RPMI7951 (cell line): Measurements from ENCODE around the gene VIM. TPM values are rescaled to one million over a fixed set of nuclear protein-coding genes. Genes with fewer than 3 reads are reported as not detected.
A peak's percentile ranks its signal among the peaks of the same experiment; 100 is the strongest.

Experiments used
- DNase-seq: peaks from one replicate; pipeline ENCODE4 v3.0.0-alpha.2; 2012; ENCODE audit warnings: low read depth
- total RNA-seq: library from RNA; depleted of rRNA; stranded (reverse); fragments of >200 nt; shearing (Covaris generic); gene quantifications from 2 replicates; pipeline ENCODE4 v1.2.3, GENCODE V29; 2014; rRNA removed

Gene VIM
- 11,641 and 12,249 TPM in 2 replicates for total RNA-seq

- peak; percentile 99 for DNase-seq
Measured at GRCh38 chr10:17228091-17229015, at the start of gene VIM. Gene VIM, plus strand, starts transcription at chr10:17228241. Its CDS starts 1,182 bp downstream, at chr10:17229423.

GRCh38 chr10:17179002-17179401 is 49.0 kb upstream of the VIM start:
- DNase-seq: peak; percentile 77

DNA sequence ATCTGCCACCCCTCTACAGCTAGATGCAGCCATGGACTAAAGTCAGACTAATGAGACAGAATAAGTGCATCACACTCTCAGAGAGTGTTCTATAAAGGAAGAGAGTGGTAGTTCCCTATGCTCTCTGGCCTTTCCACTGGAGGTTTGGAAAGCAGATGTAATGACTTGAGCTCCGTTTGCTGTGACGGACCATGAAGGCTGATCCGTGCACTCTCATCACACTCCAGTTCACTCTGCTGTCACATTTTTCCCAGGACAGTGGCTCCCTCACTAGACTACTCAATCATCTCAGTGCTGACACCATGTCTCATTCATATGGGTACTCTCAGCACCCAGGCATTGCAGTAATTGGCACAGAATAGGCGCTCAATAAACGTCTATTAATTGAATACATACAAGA is 46.9 kb upstream of the VIM start:
- DNase-seq: no peak

- DNase-seq: peak; percentile 33
Measured at GRCh38 chr10:17181751-17182150, 46.3 kb upstream of the VIM start.

GRCh38 chr10:17183110-17183509 is 44.9 kb upstream of the VIM start:
- no peak for DNase-seq

- no peak for DNase-seq
Measured at GRCh38 chr10:17185873-17186272, 42.2 kb upstream of the VIM start.

GRCh38 chr10:17188644-17189172 is 39.3 kb upstream of the VIM start:
- no peak for DNase-seq

- DNase-seq: no peak
Measured at GRCh38 chr10:17190602-17191001, 37.4 kb upstream of the VIM start.

- no peak for DNase-seq
Measured at GRCh38 chr10:17195083-17195482, 33.0 kb upstream of the VIM start.

DNA sequence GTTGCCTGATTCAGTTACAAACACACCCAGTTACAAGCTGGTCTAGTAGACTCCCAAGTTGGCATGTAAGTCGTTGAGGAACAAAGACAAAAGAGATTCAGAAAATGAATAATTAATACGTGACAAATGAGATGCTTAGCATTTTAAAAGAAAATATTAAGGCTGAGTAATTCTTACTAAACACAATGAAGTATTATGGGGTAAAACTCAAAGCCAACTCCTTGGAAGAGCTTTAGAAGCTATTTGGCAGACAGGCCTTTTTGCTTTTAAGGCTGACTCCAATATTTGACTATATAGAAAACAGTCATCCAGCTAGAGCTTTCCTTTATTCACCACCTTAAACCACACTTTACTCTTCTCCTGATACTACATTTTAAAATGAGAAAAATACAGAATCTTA is 32.0 kb upstream of the VIM start:
- no peak for DNase-seq

- DNase-seq: no peak
Measured at GRCh38 chr10:17196573-17196972, 31.5 kb upstream of the VIM start.

DNA sequence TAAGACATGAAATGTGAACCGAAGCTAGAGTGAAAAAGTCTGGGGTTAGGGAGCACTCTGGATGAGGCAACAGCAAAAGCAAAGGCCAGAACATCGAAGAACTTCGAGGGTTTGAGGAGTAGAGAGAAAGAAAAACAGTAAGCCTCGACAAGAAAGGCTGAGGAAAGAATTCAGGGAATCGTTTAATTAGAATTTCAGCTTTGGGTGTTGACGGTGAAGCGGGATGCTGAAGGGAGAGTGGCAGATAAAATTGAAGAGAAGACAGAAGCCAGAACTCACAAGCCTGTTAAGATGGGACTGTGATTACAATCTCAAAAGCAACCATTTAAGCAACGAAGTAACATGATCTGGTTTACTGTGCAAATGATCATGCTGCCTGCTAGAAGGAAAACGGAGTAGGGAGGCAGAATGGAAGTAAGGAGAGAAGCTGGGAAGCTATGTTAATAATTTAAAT is 28.7 kb upstream of the VIM start:
- DNase-seq: peak; percentile 72

- peak; percentile 42 for DNase-seq
Measured at GRCh38 chr10:17200001-17200911, 27.8 kb upstream of the VIM start.

DNA sequence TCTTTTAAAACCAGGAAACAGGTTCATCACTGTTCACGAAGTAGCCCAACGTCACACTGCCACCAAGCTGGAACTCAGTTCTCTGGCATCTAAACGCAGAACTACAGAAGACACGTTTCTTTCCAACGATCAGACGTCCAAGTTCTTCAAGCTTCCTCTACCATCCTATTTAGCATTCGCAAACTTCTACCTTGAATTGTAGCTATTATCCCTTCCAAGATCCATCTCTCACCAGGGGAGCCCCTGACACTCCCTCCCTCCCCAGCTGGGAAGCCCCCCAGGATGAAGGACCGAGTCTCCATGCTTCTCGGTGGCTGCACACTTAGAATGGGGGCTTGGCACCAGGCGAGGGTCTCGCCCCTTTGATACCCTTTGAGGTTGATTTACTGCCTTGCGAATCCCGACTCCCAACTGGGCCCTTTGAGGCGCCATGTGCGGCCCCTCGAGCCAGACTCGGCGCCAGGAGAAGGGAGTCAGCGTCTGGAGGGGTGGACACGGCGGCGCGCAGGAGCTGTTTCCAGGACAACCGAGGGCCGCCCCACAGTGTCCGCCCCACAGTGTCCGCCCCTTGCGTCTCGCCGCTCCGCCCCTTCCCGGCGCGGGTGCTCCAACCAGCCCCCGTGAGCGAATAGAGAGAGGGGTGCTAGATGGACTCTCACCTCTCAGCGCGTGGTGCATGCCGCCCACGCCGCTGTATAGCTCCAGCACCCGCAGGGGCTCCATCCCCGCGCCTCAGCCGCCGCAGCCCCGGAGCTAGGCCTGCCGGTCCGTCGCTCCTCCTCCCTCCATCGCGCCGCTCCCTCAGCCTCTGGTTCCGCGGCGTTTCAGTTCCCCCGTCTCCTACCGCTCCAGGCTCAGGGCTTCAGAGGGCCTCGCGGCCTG is 26.9 kb upstream of the VIM start, which contains the start of gene TRDMT1:
Gene TRDMT1 (minus strand): TSS at position 761 of the 882 bp plus-strand sequence. CDS start 38 bp downstream, at position 723.
- peak; percentile 95 for DNase-seq

GRCh38 chr10:17201794-17202116 is 26.3 kb upstream of the VIM start:
- DNase-seq: no peak

DNA sequence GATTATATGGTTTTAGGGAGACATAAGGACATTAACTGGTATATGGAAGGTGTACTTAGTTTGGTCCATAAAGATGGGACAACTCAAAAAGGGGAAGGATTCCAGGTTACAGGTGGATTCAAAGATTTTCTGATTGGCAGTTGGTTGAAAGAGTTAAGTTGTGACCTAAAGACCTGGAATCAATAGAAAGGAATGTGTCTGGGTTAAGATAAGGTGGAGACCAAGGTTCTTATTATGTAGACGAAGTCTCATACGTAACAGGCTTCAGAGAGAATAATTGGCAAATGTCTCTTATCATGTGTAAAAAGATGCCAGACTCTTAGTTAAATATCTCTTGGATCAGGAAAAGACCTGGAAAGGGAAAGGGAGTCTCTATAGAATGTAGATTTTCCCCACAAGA is 25.5 kb upstream of the VIM start:
- no peak for DNase-seq

- DNase-seq: no peak
Measured at GRCh38 chr10:17202999-17203398, 25.0 kb upstream of the VIM start.

GRCh38 chr10:17203416-17203815 is 24.6 kb upstream of the VIM start:
- DNase-seq: no peak

GRCh38 chr10:17206210-17206709 is 21.8 kb upstream of the VIM start:
- DNase-seq: peak; percentile 97

DNA sequence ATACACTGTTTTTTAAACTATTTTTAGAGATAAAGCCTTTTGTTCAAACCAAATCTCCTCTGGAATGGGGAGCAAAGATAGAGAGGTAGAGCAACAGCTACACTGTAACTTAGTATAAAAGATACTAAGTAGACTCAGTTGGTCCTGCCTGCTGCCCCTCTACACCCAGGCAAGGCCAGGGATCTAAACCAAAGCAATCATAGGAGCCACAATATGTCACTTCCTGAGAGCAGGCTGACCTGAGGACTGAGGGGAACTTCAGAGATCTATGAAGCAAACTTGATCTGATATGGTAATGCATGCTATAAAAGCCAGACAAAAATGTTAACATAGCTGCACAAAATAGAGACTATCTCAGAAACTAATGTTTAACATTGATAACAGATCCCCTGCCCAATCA is 19.6 kb upstream of the VIM start:
- no peak for DNase-seq

GRCh38 chr10:17209302-17209701 is 18.7 kb upstream of the VIM start:
- no peak for DNase-seq
